Measurements from ENCODE around the gene ZEB2. TPM values are rescaled to one million over a fixed set of nuclear protein-coding genes. Genes with fewer than 3 reads are reported as not detected.

ZEB2 gene
- total RNA-seq, 1 donor from 2014 or later: 108 TPM

DNA sequence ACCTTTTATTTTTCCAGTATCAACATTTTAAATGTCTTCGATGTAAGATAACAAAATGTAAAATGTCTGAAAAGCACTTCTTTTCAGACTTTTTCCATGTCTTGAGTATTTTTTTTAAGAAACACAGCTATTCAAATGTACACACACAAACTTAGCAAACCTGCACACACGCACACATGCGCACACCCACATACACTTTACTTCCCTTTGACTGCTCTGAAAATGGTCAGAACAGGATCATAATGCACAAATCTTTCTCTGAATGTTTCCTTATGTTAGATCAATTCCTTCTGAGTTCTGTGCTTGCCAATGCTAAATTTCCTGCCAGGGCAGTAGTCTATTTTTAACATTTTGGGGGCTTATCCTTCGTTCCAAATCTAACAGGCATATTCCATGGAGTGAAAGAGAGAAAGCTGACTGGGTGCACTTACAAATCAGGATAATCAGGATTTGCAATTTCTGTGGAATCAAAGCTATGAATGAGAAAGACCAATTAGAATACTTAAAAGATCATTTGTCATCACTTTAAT, 136.3 kb downstream of the ZEB2 start:
- no peaks in the 10 kb centered on the region for H3K9me3 ChIP-seq (ENCODE audit: control insufficient read depth in 3 of 3, low read length in 3 of 3)
- H3K4me1 ChIP-seq (ENCODE audit: control insufficient read depth in 3 of 3, insufficient read depth in 3 of 3, low read length in 3 of 3): no peaks in the 10 kb centered on the region
- no peak overlapping the region for H3K4me3 ChIP-seq (ENCODE audit: low read length in 3 of 3)
- no peaks in the 10 kb centered on the region for H3K27me3 ChIP-seq (ENCODE audit: control insufficient read depth in 3 of 3, insufficient read depth in 3 of 3, low read length in 3 of 3)
- H3K27ac ChIP-seq (ENCODE audit: low read depth, low read length): no peak overlapping the region
- peaks cover 0 to 1% (median 0%) of the 10 kb centered on the region in 3 donors for H3K36me3 ChIP-seq (ENCODE audit: control insufficient read depth in 3 of 3, insufficient read depth in 3 of 3, low read length in 3 of 3)
- H3K9ac ChIP-seq (ENCODE audit: low read depth in 1 of 3, low read length in 3 of 3): no peak overlapping the region

GRCh38 chr2:144382849-144383248, 137.1 kb downstream of the ZEB2 start:
- Histone ChIP-seq H3K27ac (ENCODE audit: low read depth, low read length) (no peak overlapping the region), H3K4me3 (ENCODE audit: low read length in 3 of 3) (no peak overlapping the region), H3K9me3 (ENCODE audit: control insufficient read depth in 3 of 3, low read length in 3 of 3) (no peaks in the 10 kb centered on the region), H3K36me3 (ENCODE audit: control insufficient read depth in 3 of 3, insufficient read depth in 3 of 3, low read length in 3 of 3) (no peaks in the 10 kb centered on the region), H3K4me1 (ENCODE audit: control insufficient read depth in 3 of 3, insufficient read depth in 3 of 3, low read length in 3 of 3) (no peaks in the 10 kb centered on the region), H3K9ac (ENCODE audit: low read depth in 1 of 3, low read length in 3 of 3) (no peak overlapping the region), H3K27me3 (ENCODE audit: control insufficient read depth in 3 of 3, insufficient read depth in 3 of 3, low read length in 3 of 3) (no peaks in the 10 kb centered on the region)

DNA sequence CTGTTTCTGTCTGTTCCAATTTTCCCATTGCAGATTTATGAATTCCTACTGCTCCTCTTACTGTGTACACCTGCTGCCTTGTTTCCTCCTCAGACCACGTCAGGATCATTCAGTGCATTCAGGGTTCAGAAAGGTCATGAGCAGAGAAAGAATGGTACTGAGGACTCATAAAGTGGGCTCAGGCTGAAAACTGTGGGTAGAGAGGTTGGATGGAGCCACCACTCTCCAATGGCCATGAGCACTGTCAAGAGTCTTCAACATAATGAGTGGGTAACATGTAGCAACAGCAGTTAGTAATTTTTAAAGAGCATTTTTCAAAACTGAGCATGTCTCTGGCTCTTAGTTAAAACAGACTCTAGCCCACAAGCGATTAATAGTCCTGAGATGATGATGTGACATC, 138.2 kb downstream of the ZEB2 start:
- no peaks in the 10 kb centered on the region for H3K4me1 ChIP-seq (ENCODE audit: control insufficient read depth in 3 of 3, insufficient read depth in 3 of 3, low read length in 3 of 3)
- H3K4me3 ChIP-seq (ENCODE audit: low read length in 3 of 3): no peak overlapping the region
- no peak overlapping the region for H3K9ac ChIP-seq (ENCODE audit: low read depth in 1 of 3, low read length in 3 of 3)
- no peaks in the 10 kb centered on the region for H3K9me3 ChIP-seq (ENCODE audit: control insufficient read depth in 3 of 3, low read length in 3 of 3)
- H3K27me3 ChIP-seq (ENCODE audit: control insufficient read depth in 3 of 3, insufficient read depth in 3 of 3, low read length in 3 of 3): no peaks in the 10 kb centered on the region
- no peaks in the 10 kb centered on the region for H3K36me3 ChIP-seq (ENCODE audit: control insufficient read depth in 3 of 3, insufficient read depth in 3 of 3, low read length in 3 of 3)
- no peak overlapping the region for H3K27ac ChIP-seq (ENCODE audit: low read depth, low read length)

- H3K9me3 ChIP-seq (ENCODE audit: control insufficient read depth in 3 of 3, low read length in 3 of 3): no peaks in the 10 kb centered on the region
- H3K4me3 ChIP-seq (ENCODE audit: low read length in 3 of 3): peak overlapping the region; percentile 51 to 62 (median 57)
- H3K36me3 ChIP-seq (ENCODE audit: control insufficient read depth in 3 of 3, insufficient read depth in 3 of 3, low read length in 3 of 3): no peaks in the 10 kb centered on the region
- no peaks in the 10 kb centered on the region for H3K4me1 ChIP-seq (ENCODE audit: control insufficient read depth in 3 of 3, insufficient read depth in 3 of 3, low read length in 3 of 3)
- H3K9ac ChIP-seq (ENCODE audit: low read depth in 1 of 3, low read length in 3 of 3): peak overlapping the region; percentile 47 to 69 (median 51)
- no peaks in the 10 kb centered on the region for H3K27me3 ChIP-seq (ENCODE audit: control insufficient read depth in 3 of 3, insufficient read depth in 3 of 3, low read length in 3 of 3)
- peak overlapping the region; percentile 9 for H3K27ac ChIP-seq (ENCODE audit: low read depth, low read length)
Measured at GRCh38 chr2:144379851-144380311, 140.0 kb downstream of the ZEB2 start.

DNA sequence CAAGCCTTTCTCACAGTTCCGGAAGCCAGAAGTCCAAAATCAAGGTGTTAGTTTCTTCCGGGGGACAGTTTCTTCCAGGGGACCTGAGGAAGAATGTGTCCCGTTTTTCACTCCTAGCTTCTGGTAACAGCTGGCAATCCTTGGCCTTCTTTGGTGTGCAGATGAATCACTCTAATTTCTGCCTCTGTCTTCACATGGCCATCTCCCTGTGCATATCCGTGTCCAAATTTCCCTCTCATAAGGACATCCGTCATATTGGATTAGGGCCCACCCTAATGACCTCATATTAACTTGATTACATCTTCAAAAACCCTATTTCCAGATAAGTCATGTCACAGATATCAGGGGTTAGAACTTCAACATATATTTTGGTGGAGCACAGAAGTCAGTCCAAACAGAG, 141.4 kb downstream of the ZEB2 start:
- H3K27ac ChIP-seq (ENCODE audit: low read depth, low read length): no peak overlapping the region
- H3K4me1 ChIP-seq (ENCODE audit: control insufficient read depth in 3 of 3, insufficient read depth in 3 of 3, low read length in 3 of 3): no peaks in the 10 kb centered on the region
- no peak overlapping the region for H3K9ac ChIP-seq (ENCODE audit: low read depth in 1 of 3, low read length in 3 of 3)

DNA sequence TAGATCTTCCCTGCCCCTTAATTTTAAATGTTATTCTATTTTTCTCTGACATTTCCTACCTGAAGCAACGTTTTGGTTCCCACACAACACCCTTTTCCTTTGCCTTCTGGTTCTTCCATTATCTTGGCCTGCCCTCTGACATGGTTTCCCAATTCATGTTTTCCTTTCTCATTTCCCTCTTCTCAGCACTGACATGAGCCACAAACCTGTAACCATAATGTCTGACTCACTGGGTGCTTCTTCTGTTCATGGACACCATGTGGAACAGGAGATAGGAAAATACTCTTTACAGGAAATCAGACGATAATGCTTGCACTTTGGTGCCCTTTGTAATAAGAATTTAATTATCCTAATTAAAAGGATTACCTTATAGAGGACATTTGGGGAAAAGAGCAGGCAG, 142.0 kb downstream of the ZEB2 start:
- no peak overlapping the region for H3K4me3 ChIP-seq (ENCODE audit: low read length in 3 of 3)

More for the DNA sequence above, 141.4 kb downstream of the ZEB2 start:
- H3K9me3 ChIP-seq (ENCODE audit: control insufficient read depth in 3 of 3, low read length in 3 of 3): no peaks in the 10 kb centered on the region
- peaks cover 0 to 4% (median 0%) of the 10 kb centered on the region in 3 donors for H3K27me3 ChIP-seq (ENCODE audit: control insufficient read depth in 3 of 3, insufficient read depth in 3 of 3, low read length in 3 of 3)
- H3K4me3 ChIP-seq (ENCODE audit: low read length in 3 of 3): no peak overlapping the region
- H3K36me3 ChIP-seq (ENCODE audit: control insufficient read depth in 3 of 3, insufficient read depth in 3 of 3, low read length in 3 of 3): no peaks in the 10 kb centered on the region

DNA sequence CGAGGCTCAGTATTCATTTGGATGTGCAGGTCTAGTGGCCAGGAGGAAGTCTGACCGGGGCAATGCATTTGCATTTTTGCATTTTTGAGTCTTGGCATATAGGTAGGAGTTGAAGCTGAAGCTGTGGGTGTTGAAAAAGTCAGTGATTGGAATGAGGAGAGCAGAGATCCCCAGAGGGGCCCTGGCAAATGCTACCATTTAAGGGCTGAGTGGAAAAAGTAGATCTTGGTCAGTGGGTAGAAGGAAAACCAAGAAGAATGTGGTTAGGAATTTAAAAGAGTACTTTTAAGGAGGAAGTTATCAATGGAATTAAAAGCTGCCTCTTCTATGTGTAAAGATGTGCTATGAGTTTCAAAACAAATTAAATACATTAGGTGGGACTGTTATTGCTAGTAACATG, 143.0 kb downstream of the ZEB2 start:
- no peak overlapping the region for H3K27ac ChIP-seq (ENCODE audit: low read depth, low read length)
- peaks cover 0 to 5% (median 0%) of the 10 kb centered on the region in 3 donors for H3K4me1 ChIP-seq (ENCODE audit: control insufficient read depth in 3 of 3, insufficient read depth in 3 of 3, low read length in 3 of 3)
- no peak overlapping the region for H3K4me3 ChIP-seq (ENCODE audit: low read length in 3 of 3)
- H3K27me3 ChIP-seq (ENCODE audit: control insufficient read depth in 3 of 3, insufficient read depth in 3 of 3, low read length in 3 of 3): peaks cover 0 to 4% (median 0%) of the 10 kb centered on the region in 3 donors
- H3K9me3 ChIP-seq (ENCODE audit: control insufficient read depth in 3 of 3, low read length in 3 of 3): no peaks in the 10 kb centered on the region
- no peaks in the 10 kb centered on the region for H3K36me3 ChIP-seq (ENCODE audit: control insufficient read depth in 3 of 3, insufficient read depth in 3 of 3, low read length in 3 of 3)
- H3K9ac ChIP-seq (ENCODE audit: low read depth in 1 of 3, low read length in 3 of 3): no peak overlapping the region

More for the DNA sequence above, 142.0 kb downstream of the ZEB2 start:
- Histone ChIP-seq H3K9me3 (ENCODE audit: control insufficient read depth in 3 of 3, low read length in 3 of 3) (no peaks in the 10 kb centered on the region), H3K36me3 (ENCODE audit: control insufficient read depth in 3 of 3, insufficient read depth in 3 of 3, low read length in 3 of 3) (no peaks in the 10 kb centered on the region), H3K27me3 (ENCODE audit: control insufficient read depth in 3 of 3, insufficient read depth in 3 of 3, low read length in 3 of 3) (peaks cover 0 to 4% (median 0%) of the 10 kb centered on the region in 3 donors), H3K9ac (ENCODE audit: low read depth in 1 of 3, low read length in 3 of 3) (no peak overlapping the region), H3K27ac (ENCODE audit: low read depth, low read length) (no peak overlapping the region), H3K4me1 (ENCODE audit: control insufficient read depth in 3 of 3, insufficient read depth in 3 of 3, low read length in 3 of 3) (peaks cover 0 to 2% (median 0%) of the 10 kb centered on the region in 3 donors)

DNA sequence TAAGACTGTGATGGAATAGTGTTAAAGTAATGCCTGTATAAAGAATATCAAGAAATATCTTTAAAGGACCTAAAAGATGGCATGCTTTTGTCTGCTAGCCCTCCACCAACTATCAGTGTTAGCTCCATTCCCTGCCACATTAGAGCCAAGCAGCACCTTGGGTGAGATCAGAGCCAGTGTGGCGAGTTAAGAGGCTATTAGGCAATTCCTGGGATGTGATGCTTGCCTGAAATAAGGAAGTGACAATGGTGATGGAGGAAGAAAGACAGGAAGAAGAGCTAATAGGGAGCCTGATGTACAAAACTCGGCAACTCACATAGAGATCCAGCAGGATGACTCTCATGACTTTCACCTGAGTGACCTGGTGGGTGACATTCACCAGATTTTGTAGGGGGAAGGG, 143.5 kb downstream of the ZEB2 start:
- peaks cover 0 to 5% (median 0%) of the 10 kb centered on the region in 3 donors for H3K4me1 ChIP-seq (ENCODE audit: control insufficient read depth in 3 of 3, insufficient read depth in 3 of 3, low read length in 3 of 3)
- no peak overlapping the region for H3K4me3 ChIP-seq (ENCODE audit: low read length in 3 of 3)
- H3K27ac ChIP-seq (ENCODE audit: low read depth, low read length): no peak overlapping the region
- peaks cover 0 to 4% (median 0%) of the 10 kb centered on the region in 3 donors for H3K27me3 ChIP-seq (ENCODE audit: control insufficient read depth in 3 of 3, insufficient read depth in 3 of 3, low read length in 3 of 3)
- H3K9ac ChIP-seq (ENCODE audit: low read depth in 1 of 3, low read length in 3 of 3): no peak overlapping the region
- H3K9me3 ChIP-seq (ENCODE audit: control insufficient read depth in 3 of 3, low read length in 3 of 3): no peaks in the 10 kb centered on the region
- H3K36me3 ChIP-seq (ENCODE audit: control insufficient read depth in 3 of 3, insufficient read depth in 3 of 3, low read length in 3 of 3): no peaks in the 10 kb centered on the region

- H3K36me3 ChIP-seq (ENCODE audit: control insufficient read depth in 3 of 3, insufficient read depth in 3 of 3, low read length in 3 of 3): no peaks in the 10 kb centered on the region
- H3K4me3 ChIP-seq (ENCODE audit: low read length in 3 of 3): no peak overlapping the region
- H3K27me3 ChIP-seq (ENCODE audit: control insufficient read depth in 3 of 3, insufficient read depth in 3 of 3, low read length in 3 of 3): peaks cover 0 to 4% (median 0%) of the 10 kb centered on the region in 3 donors
- H3K27ac ChIP-seq (ENCODE audit: low read depth, low read length): no peak overlapping the region
- no peak overlapping the region for H3K9ac ChIP-seq (ENCODE audit: low read depth in 1 of 3, low read length in 3 of 3)
- H3K9me3 ChIP-seq (ENCODE audit: control insufficient read depth in 3 of 3, low read length in 3 of 3): no peaks in the 10 kb centered on the region
- peaks cover 0 to 5% (median 0%) of the 10 kb centered on the region in 3 donors for H3K4me1 ChIP-seq (ENCODE audit: control insufficient read depth in 3 of 3, insufficient read depth in 3 of 3, low read length in 3 of 3)
Measured at GRCh38 chr2:144374163-144374661, 145.7 kb downstream of the ZEB2 start.

DNA sequence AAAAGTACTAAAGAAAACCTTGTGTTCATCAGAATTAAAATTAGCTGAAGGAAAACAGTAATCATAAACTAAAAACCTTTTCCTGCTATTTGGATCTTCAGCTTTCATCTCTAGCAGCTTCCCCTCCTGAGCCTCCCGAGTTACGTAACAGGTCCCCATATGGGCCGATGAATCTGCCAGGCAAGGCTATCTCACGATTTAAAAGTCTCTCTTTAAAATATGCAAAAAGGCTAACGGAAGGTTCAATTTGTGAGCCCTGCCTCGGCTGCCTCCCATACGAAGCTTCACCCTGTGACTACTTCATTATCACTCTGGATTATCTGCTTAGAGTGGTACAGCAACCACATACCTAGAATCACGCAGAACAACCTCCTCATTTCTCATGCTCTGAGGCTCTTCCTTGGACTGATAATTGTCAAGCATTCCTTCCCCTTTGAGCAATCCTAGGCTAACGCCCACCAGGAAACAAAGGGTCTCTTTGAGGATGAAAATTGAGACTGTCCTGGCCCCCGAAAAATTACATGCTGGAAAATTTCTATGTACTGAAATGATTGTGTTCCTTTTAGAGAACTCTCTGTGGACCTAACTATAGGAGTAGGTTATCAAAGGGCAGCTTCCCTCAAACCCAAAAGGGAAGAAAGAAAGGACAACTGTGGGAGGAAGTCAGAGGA, 147.4 kb downstream of the ZEB2 start:
- Histone ChIP-seq H3K27me3 (ENCODE audit: control insufficient read depth in 3 of 3, insufficient read depth in 3 of 3, low read length in 3 of 3) (peaks cover 0 to 4% (median 0%) of the 10 kb centered on the region in 3 donors), H3K9ac (ENCODE audit: low read depth in 1 of 3, low read length in 3 of 3) (peak overlapping the region in 1 of 3 donors; percentile 17), H3K27ac (ENCODE audit: low read depth, low read length) (no peak overlapping the region), H3K4me3 (ENCODE audit: low read length in 3 of 3) (peak overlapping the region in 1 of 3 donors; percentile 54), H3K4me1 (ENCODE audit: control insufficient read depth in 3 of 3, insufficient read depth in 3 of 3, low read length in 3 of 3) (peaks cover 0 to 5% (median 0%) of the 10 kb centered on the region in 3 donors), H3K9me3 (ENCODE audit: control insufficient read depth in 3 of 3, low read length in 3 of 3) (no peaks in the 10 kb centered on the region), H3K36me3 (ENCODE audit: control insufficient read depth in 3 of 3, insufficient read depth in 3 of 3, low read length in 3 of 3) (no peaks in the 10 kb centered on the region)
